ENCODE data around the gene GLYR1.

GLYR1 gene

DNA sequence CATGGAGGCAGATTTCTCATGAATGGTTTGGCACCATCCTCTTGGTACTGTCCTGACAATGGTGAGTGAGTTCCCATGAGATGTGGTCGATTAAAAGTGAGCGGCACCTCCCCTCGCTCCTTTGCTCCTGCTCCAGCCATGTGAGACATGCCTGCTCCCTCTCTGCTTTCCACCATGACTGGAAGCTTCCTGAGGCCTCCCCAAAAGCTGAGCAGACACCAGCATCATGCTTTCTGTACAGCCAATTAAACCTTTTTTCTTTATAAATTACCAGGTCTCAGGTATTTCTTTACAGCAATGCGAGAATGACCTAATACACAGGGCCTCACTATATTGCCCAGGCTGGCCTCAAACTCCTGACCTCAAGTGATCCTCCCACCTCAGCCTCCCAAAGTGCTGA, 92.2 kb downstream of the GLYR1 start:
- no peak for DNase-seq

DNA sequence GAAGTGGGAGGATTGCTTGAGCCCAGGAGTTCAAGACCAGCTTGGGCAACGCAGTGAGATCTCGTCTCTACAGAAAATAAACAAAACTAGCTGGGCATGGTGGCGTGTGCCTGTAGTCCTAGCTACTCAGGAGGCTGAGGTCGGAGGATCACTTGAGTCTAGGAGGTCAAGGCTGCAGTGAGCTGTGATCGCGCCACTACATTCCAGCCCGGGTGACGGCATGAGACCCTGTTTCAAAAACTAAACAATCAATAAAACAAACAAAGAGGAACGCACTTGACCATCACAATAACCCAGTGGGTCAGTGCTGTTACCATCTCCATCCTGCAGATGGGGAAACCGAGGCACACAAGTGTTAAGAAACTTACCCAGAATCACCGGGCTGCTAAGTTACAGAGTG, 93.9 kb downstream of the GLYR1 start:
- DNase-seq, result no peak

All from NCI-H1694 treated with DMSO at 0.1 percent for 48 hours (cell line).